NCI-H2107 treated with DMSO at 0.1 percent for 48 hours (cell line): ENCODE results near the gene EEF1B2.

ENCODE experiments used
- DNase-seq: peaks from one replicate; lab custom pipeline; 2025; ENCODE audit not compliant: unreplicated experiment; lab: John Stamatoyannopoulos, UW

EEF1B2 gene

GRCh38 chr2:206211657-206212255 is 52.1 kb downstream of the EEF1B2 start:
- DNase-seq: no peak
